ENCODE results near the gene STXBP5. TPM values are rescaled to one million over a fixed set of nuclear protein-coding genes. Genes with fewer than 3 reads are reported as not detected.

The STXBP5 gene
- total RNA-seq, 2 experiments from 2014 or later = 19.4 to 23.4 TPM

DNA sequence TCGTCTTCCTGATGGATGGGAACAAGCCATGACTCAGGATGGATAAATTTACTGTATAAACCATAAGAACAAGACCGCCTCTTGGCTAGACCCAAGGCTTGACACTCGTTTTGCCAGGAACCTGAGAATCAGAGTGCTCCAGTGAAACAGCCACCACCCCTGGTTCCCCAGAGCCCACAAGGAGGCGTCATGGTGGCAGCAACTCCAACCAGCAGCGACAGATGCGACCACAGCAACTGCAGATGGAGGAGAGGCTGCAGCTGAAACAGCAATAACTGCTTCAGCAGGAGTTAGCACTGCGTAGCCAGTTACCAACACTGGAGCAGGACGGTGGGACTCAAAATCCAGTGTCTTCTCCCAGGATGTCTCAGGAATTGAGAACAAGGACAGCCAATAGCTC is 203.4 kb downstream of the STXBP5 start:
- no peak for ATAC-seq (ENCODE audit: low read depth)
- H3K27me3 Mint-ChIP-seq = peaks cover 5% of the 10 kb centered on the region
- H3K4me1 Mint-ChIP-seq = no peaks in the 10 kb centered on the region
- POLR2A ChIA-PET = no interaction called here
- H3K27ac Mint-ChIP-seq = no peak overlapping the region
- no peak for DNase-seq
- no peaks in the 10 kb centered on the region for H3K9me3 Mint-ChIP-seq
- H3K4me3 Mint-ChIP-seq = no peak overlapping the region
- H3K36me3 Mint-ChIP-seq = no peaks in the 10 kb centered on the region

DNA sequence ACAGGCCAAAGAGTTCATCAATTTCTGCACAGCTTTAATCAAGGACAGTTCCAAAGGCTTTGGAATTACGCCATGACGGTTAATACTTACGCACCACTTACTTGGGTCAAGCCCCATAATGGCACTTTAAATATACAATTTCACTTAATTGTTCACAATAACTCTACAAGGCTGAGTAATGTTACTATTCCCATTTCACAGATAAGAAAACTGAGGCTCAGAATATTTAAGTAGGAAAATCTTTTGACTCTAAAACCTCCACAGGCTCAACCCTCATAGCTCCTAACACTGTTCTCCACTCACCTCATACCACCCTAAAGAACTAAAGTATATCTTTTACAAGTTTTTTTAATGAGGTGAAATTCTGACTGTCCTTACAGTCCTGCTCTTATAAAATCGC is 212.4 kb downstream of the STXBP5 start:
- Mint-ChIP-seq H3K4me3 (no peak overlapping the region), H3K27ac (no peak overlapping the region), H3K4me1 (no peaks in the 10 kb centered on the region), H3K9me3 (no peaks in the 10 kb centered on the region), H3K27me3 (peaks cover 3% of the 10 kb centered on the region), H3K36me3 (no peaks in the 10 kb centered on the region)
- ATAC-seq (ENCODE audit: low read depth) (no peak), DNase-seq (no peak)
- POLR2A ChIA-PET = no interaction called here

DNA sequence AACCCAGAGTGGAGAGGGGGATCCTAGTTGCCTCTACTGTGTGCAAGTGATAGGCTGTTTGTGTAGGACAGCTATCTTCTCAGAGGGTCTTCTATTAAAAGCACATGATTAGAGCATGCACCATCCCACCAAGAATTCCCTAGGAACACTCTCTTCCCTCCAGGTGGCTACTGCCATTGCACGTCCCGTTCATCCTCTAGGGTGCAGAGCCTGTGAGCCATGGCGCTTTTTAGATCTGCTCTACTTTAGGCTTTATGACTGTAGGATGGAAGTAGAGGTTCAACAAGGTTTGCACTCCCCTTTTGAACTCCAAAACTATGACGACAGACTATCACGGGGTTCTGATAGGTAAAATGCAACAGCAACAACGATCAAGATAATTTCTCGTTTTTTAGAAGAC is 213.7 kb downstream of the STXBP5 start:
- Mint-ChIP-seq H3K27me3 (peaks cover 3% of the 10 kb centered on the region), H3K9me3 (peaks cover 4% of the 10 kb centered on the region), H3K36me3 (no peaks in the 10 kb centered on the region), H3K4me3 (no peak overlapping the region), H3K4me1 (no peaks in the 10 kb centered on the region), H3K27ac (no peak overlapping the region)
- ATAC-seq (ENCODE audit: low read depth) = no peak
- POLR2A ChIA-PET = no interaction called here
- no peak for DNase-seq

DNA sequence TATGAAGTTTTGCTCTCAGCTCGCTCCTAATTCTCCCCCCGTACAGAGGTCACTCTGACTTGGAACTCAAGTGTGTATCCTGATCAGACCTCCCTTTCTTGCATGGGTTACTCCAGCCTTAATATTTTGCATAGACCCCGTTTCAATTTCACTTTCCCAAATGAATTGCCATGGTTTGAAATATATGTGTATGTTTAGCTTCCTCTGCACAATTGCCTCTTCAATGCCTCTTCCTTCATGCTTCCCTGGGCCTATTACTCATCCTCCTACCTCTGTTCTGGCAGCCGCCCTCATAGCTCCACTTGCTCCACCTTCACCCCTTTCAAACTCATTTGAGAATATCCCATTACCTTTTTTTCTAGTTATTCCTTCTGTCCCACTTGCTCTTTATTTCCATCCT is 214.3 kb downstream of the STXBP5 start:
- DNase-seq (no peak), ATAC-seq (ENCODE audit: low read depth) (no peak)
- H3K36me3 Mint-ChIP-seq = no peaks in the 10 kb centered on the region
- H3K4me1 Mint-ChIP-seq = no peaks in the 10 kb centered on the region
- H3K27ac Mint-ChIP-seq = no peak overlapping the region
- H3K4me3 Mint-ChIP-seq = no peak overlapping the region
- peaks cover 3% of the 10 kb centered on the region for H3K27me3 Mint-ChIP-seq
- POLR2A ChIA-PET = no interaction called here
- peaks cover 6% of the 10 kb centered on the region for H3K9me3 Mint-ChIP-seq

DNA sequence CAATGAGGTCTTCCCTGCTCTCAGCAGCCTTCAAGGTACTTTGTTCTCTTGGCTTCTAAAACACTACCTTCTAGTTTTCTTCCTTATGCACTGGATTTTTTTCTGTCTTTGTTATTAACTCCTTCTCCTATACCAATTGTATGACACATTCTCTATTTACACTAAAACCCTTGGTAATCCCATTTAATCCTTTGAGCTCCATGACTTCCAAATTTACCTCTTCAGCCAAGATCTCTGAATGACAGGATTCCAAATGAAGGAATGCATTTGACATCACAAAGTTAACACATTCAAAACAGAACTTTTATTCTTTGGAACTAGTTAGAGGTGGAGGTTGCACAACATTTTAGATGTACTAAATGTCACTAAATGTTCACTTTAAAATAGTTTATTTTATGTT is 217.7 kb downstream of the STXBP5 start:
- Mint-ChIP-seq H3K27ac (no peak overlapping the region), H3K27me3 (peaks cover 3% of the 10 kb centered on the region), H3K4me3 (no peak overlapping the region), H3K36me3 (no peaks in the 10 kb centered on the region), H3K4me1 (no peaks in the 10 kb centered on the region), H3K9me3 (peaks cover 6% of the 10 kb centered on the region)
- no peak for DNase-seq
- POLR2A ChIA-PET = no interaction called here
- ATAC-seq (ENCODE audit: low read depth) = no peak

DNA sequence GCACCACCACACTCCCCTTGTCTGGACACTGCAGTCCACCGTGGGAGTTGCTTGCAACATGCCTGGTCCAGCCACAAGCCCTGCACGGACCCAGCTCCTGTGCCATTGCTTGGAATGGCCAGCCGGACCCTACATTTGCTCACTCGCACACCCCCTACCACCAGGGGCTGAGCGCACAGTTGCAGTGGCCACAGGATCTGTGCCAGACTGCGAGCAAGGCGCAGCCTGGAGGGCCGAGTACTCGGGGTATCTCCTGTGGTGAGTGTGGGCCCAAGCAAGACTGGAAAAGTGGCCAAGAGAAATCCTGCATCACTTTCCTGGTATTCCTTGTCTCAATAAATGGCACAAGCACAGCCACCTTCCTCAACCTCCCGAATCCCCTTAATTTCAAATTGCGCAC is 218.9 kb downstream of the STXBP5 start:
- no peak for DNase-seq
- Mint-ChIP-seq H3K4me1 (no peaks in the 10 kb centered on the region), H3K4me3 (no peak overlapping the region), H3K9me3 (peaks cover 6% of the 10 kb centered on the region), H3K27me3 (peaks cover 3% of the 10 kb centered on the region), H3K36me3 (no peaks in the 10 kb centered on the region), H3K27ac (no peak overlapping the region)
- ATAC-seq (ENCODE audit: low read depth) = no peak
- POLR2A ChIA-PET = no interaction called here

DNA sequence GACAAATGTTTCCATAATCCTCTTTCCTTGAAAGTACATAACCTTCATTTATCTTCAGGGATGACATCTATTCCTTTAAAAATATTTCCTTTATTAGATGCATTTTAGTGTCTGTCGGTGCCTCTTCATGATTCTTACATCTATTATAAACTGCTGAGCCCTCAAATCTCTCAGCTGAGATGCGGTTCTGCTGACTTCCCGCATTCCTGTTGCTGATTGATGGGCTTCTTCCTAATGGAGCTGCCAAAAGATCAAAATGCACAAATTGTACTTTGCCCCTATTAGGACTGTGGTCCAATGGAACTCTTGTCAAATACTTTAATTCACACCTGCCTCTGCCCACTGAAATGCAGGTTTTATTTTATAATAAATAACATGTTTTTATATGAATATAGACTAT is 225.6 kb downstream of the STXBP5 start:
- POLR2A ChIA-PET = no interaction called here
- Mint-ChIP-seq H3K9me3 (no peaks in the 10 kb centered on the region), H3K36me3 (no peaks in the 10 kb centered on the region)

DNA sequence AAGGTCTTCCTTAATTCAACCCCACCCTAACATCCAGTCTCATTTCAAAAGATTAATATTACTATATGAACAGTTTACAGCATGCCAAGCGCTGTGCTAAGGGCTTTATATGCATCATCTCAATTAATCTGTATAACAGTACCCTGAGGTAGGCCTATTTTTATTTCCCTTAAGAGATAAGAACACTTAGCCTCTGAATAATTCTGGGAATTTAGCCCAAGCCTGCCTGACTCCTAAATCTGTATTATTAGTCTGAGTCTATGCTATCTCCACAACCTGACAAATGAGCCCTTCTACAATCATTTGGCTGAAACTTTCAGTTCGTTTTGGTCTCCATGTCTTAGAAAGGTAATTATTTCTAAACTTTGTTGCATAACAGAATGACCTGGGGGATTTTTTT is 226.6 kb downstream of the STXBP5 start:
- Mint-ChIP-seq H3K4me3 (no peak overlapping the region), H3K36me3 (no peaks in the 10 kb centered on the region), H3K27me3 (peaks cover 4% of the 10 kb centered on the region), H3K4me1 (no peaks in the 10 kb centered on the region), H3K9me3 (no peaks in the 10 kb centered on the region), H3K27ac (no peak overlapping the region)
- DNase-seq (no peak), ATAC-seq (ENCODE audit: low read depth) (no peak)
- POLR2A ChIA-PET = no interaction called here

More for the DNA sequence above, 225.6 kb downstream of the STXBP5 start:
- DNase-seq = no peak
- H3K4me3 Mint-ChIP-seq = no peak overlapping the region
- no peaks in the 10 kb centered on the region for H3K4me1 Mint-ChIP-seq
- ATAC-seq (ENCODE audit: low read depth) = no peak
- peaks cover 4% of the 10 kb centered on the region for H3K27me3 Mint-ChIP-seq
- no peak overlapping the region for H3K27ac Mint-ChIP-seq

DNA sequence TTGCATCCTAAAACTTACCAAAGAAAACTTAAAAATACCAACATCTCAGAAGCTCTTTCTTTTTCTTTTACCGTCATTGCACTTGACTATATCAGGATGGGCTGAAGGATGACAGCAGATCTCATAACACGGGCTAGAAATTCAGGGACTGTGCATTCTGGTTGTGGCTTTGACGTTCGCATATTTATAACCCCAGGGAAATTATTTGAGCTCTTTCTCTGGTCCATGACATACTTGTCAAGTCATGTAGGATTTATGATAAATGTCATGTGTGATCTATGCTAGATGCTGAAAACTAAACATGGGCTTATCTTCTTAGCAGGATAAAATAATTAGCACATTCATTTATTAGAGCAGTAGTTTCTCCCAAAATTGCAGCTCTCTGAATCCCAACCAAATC is 229.9 kb downstream of the STXBP5 start:
- H3K4me1 Mint-ChIP-seq = no peaks in the 10 kb centered on the region
- no peaks in the 10 kb centered on the region for H3K36me3 Mint-ChIP-seq
- ATAC-seq (ENCODE audit: low read depth) (no peak), DNase-seq (no peak)
- peaks cover 8% of the 10 kb centered on the region for H3K27me3 Mint-ChIP-seq
- POLR2A ChIA-PET = no interaction called here
- no peaks in the 10 kb centered on the region for H3K9me3 Mint-ChIP-seq
- H3K4me3 Mint-ChIP-seq = no peak overlapping the region
- H3K27ac Mint-ChIP-seq = no peak overlapping the region

DNA sequence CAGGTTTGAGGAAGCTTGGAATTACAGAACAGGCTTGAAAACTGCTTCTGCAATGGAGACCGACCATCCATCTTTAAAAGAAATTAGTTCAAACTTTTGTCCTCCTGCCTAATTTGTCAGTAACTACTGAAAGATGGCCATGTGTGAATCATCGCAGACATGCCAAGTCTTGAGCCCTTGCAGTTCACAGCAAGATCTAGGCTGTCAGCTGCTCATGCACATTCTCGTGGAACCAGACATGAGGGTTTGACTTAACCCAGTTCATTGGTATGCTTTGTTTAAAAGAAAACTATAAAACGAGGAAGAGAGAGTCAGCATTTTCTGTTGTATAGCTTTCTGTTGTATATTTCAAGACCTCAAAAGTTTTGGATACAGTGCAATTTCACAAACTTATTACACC is 230.3 kb downstream of the STXBP5 start:
- no peak overlapping the region for H3K27ac Mint-ChIP-seq
- no peaks in the 10 kb centered on the region for H3K9me3 Mint-ChIP-seq
- POLR2A ChIA-PET = no interaction called here
- no peak for DNase-seq
- no peaks in the 10 kb centered on the region for H3K4me1 Mint-ChIP-seq
- no peak overlapping the region for H3K4me3 Mint-ChIP-seq
- H3K27me3 Mint-ChIP-seq = peaks cover 8% of the 10 kb centered on the region
- no peaks in the 10 kb centered on the region for H3K36me3 Mint-ChIP-seq
- ATAC-seq (ENCODE audit: low read depth) = no peak

DNA sequence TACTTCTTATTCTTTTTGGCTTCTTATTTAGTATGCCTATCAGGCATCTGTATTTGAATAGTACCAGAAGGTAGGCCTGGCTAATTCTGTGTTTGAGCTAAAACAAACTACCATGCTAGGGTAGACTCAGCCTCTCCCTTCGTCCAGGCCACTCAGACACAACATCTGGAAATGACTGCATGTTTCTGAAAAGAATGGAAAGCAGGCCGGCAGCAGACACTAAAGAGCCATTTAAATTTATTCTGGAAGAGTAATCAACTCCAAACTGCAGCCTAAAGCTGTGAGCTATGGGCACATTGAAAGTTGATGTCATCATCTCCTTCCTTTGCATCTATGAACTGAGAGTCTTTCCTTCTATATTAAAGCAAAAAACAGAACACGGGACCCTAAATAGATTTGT is 233.4 kb downstream of the STXBP5 start:
- Mint-ChIP-seq H3K27ac (no peak overlapping the region), H3K4me1 (no peaks in the 10 kb centered on the region), H3K27me3 (peaks cover 5% of the 10 kb centered on the region), H3K4me3 (no peak overlapping the region), H3K9me3 (no peaks in the 10 kb centered on the region), H3K36me3 (no peaks in the 10 kb centered on the region)
- DNase-seq = no peak
- POLR2A ChIA-PET = no interaction called here
- no peak for ATAC-seq (ENCODE audit: low read depth)

DNA sequence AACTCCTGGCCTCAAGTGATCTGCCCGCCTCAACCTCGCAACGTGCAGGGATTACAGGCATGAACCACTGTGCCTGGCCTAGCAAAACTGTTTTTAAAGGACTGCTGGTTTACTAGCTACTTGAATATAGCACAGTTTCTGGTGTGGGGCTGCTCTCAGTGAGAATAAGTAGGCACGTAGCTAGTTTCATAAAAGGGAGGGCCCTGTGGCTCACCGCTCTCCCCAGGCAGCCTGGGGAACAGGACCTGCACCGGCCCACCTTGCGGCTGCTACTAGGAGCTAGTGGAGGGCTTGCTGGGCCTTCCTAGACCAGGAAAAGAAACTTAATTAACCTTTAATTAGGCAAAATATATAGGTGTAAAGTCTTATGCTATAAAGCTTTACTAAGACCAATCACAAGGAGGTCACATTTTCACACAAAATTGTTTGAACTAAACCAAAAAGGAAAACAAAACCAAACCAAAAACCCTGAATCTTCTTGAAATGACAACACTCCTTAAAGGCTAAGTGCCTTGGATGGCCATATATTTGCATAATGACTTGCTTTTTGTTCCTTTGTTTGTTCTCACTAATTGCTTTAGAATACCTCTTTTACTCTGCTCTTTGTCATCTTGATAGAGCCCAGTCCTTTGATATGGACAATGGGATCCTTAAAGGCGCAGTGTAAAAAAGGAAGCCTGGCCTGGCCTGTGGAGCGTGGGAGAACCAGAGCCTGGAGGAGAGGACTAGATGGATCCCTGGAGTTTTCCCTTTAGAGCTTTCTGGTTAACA is 234.7 kb downstream of the STXBP5 start:
- H3K9me3 Mint-ChIP-seq = no peaks in the 10 kb centered on the region
- H3K27ac Mint-ChIP-seq = no peak overlapping the region
- POLR2A ChIA-PET = no interaction called here
- H3K27me3 Mint-ChIP-seq = peaks cover 3% of the 10 kb centered on the region
- DNase-seq (no peak), ATAC-seq (ENCODE audit: low read depth) (no peak)
- H3K36me3 Mint-ChIP-seq = no peaks in the 10 kb centered on the region
- no peaks in the 10 kb centered on the region for H3K4me1 Mint-ChIP-seq
- H3K4me3 Mint-ChIP-seq = no peak overlapping the region

All from activated naive CD8-positive, alpha-beta T cell treated with anti-CD3 and anti-CD28 coated beads, Interleukin-2, amount 10 ng/mL, durations not matched to agents 7 days and 5 days (primary cell).